HepG2 (cell line): Measurements from ENCODE around the gene RRP9. TPM values are rescaled to one million over a fixed set of nuclear protein-coding genes. Genes with fewer than 3 reads are reported as not detected.

Experiments used
- BHLHE40 ChIP-seq: IDR thresholded peaks from 2 replicates; pipeline ENCODE4 v1.6.1; 2011; ENCODE audit warnings: low read length, improper control_type of control experiment
- CTCF ChIP-seq: sonication (generic); formaldehyde crosslinking; IDR thresholded peaks from 2 replicates; pipeline ENCODE4 v1.5.0; 2020; ENCODE audit warnings: mild to moderate bottlenecking, missing genetic modification reagents, moderate library complexity
- EHMT2 ChIP-seq: fragments of 200-600 bp; sonication (generic); IDR thresholded peaks from 2 replicates; pipeline ENCODE4 v1.7.0; 2017; ENCODE audit warnings: antibody characterized with exemption, low read depth, low read length, borderline replicate concordance
- ETV5 ChIP-seq: IDR thresholded peaks from 2 replicates; pipeline ENCODE4 v1.6.1; 2018; ENCODE audit warnings: missing biosample characterization, missing genetic modification reagents, inconsistent platforms, borderline replicate concordance
- HOXA7 ChIP-seq: sonication (generic); formaldehyde crosslinking; IDR thresholded peaks from 2 replicates; pipeline ENCODE4 v1.8.1; 2022; ENCODE audit warnings: mild to moderate bottlenecking, missing genetic modification reagents, moderate library complexity
- KLF15 ChIP-seq: sonication (generic); formaldehyde crosslinking; IDR thresholded peaks from 2 replicates; pipeline ENCODE4 v1.8.1; 2023; ENCODE audit warnings: borderline replicate concordance, mild to moderate bottlenecking, inconsistent platforms, missing genetic modification reagents, mixed read lengths
- NFKB2 ChIP-seq: sonication (generic); formaldehyde crosslinking; IDR thresholded peaks from 2 replicates; pipeline ENCODE4 v1.4.0; 2020; ENCODE audit warnings: missing genetic modification reagents, borderline replicate concordance
- PCBP1 ChIP-seq: fragments of 200-400 bp; formaldehyde crosslinking; IDR thresholded peaks from 2 replicates; pipeline ENCODE4 v1.6.1; 2017; ENCODE audit warnings: mild to moderate bottlenecking, low read depth, low read length, borderline replicate concordance
- SMC3 ChIP-seq: IDR thresholded peaks from 2 replicates; pipeline ENCODE4 v1.6.1; 2011; ENCODE audit warnings: low read length, improper control_type of control experiment
- TOPORS ChIP-seq: sonication (generic); formaldehyde crosslinking; IDR thresholded peaks from 2 replicates; pipeline ENCODE4 v1.8.0; 2023; ENCODE audit warnings: mild to moderate bottlenecking, missing genetic modification reagents
- TRAFD1 ChIP-seq: sonication (generic); formaldehyde crosslinking; IDR thresholded peaks from 2 replicates; pipeline ENCODE4 v1.5.1; 2020; ENCODE audit warnings: missing genetic modification reagents, mild to moderate bottlenecking, borderline replicate concordance
- TRIM24 ChIP-seq: sonication (generic); formaldehyde crosslinking; IDR thresholded peaks from 2 replicates; pipeline ENCODE4 v1.8.0; 2022; ENCODE audit warnings: mild to moderate bottlenecking, missing genetic modification reagents
- USF2 ChIP-seq, 2 experiments: sonication (generic) in 1 of 2; formaldehyde crosslinking in 1 of 2; IDR thresholded peaks; 2 replicates each; pipeline versions ENCODE4 v1.5.1 to v1.6.1; 2011 to 2020; ENCODE audit warnings: borderline replicate concordance in 1 of 2, low read depth in 1 of 2, low read length in 1 of 2, mild to moderate bottlenecking in 1 of 2, missing genetic modification reagents in 1 of 2, moderate library complexity in 1 of 2
- ZNF281 ChIP-seq: sonication (generic); formaldehyde crosslinking; IDR thresholded peaks from 2 replicates; pipeline ENCODE4 v1.4.0; 2020; ENCODE audit warnings: missing genetic modification reagents, borderline replicate concordance
- ZNF441 ChIP-seq: sonication (generic); formaldehyde crosslinking; IDR thresholded peaks from 2 replicates; pipeline ENCODE4 v1.7.0; 2021; ENCODE audit warnings: missing genetic modification reagents, borderline replicate concordance
- ZNF577 ChIP-seq: sonication (generic); formaldehyde crosslinking; IDR thresholded peaks from 2 replicates; pipeline ENCODE4 v1.4.0; 2020; ENCODE audit warnings: mild to moderate bottlenecking, low read depth, missing genetic modification reagents, borderline replicate concordance
- polyA plus RNA-seq, 8 experiments: library from polyadenylated mRNA; depleted of rRNA in 3 of 8; stranded (reverse) in 7 of 8; unstranded in 1 of 8; fragments of >200 nt; fragmentation: Illumina TruSeq in 4 of 8; extraction: Trizol in 4 of 8; gene quantifications; 2 replicates each; pipeline versions ENCODE4 v1.2.1 to v1.2.3, GENCODE V29; 2011 to 2016; ENCODE audit warnings: low read depth in 4 of 8, missing spikeins in 1 of 8, mixed read lengths in 1 of 8; ENCODE audit not compliant: insufficient read depth in 1 of 8
- total RNA-seq, 5 experiments: library from RNA; depleted of rRNA; stranded (reverse); fragments of >200 nt; fragmentation: Illumina TruSeq; extraction: Trizol; gene quantifications; 2 replicates each; pipeline ENCODE4 v1.2.3, GENCODE V29; 2016; ENCODE audit warnings: low read depth in 1 of 5

RRP9 gene
- total and polyA plus RNA-seq, 2 of the 13 experiments (the other 11 are each of a cell fraction or from before 2014, with no cell fraction given): 14.8 to 44.0 TPM

GRCh38 chr3:51982838-51983577 is 41.3 kb upstream of the RRP9 start, which contains the start of gene ACY1 (continued):
- TF ChIP-seq USF2 (IDR thresholded peaks at IDR 0.05; ENCODE audit: low read depth, low read length) (peak; percentile 73), USF2 (CRISPR knock-in tag; IDR thresholded peaks at IDR 0.05; ENCODE audit: borderline replicate concordance) (peak; percentile 83), EHMT2 (no peak), TOPORS (CRISPR knock-in tag) (peak; percentile 88), SMC3 (no peak), ETV5 (peak; percentile 99), NFKB2 (CRISPR knock-in tag) (peak; percentile 66), ZNF281 (CRISPR knock-in tag) (peak; percentile 34; the same call in 1 of the 2 replicates), ZNF577 (no peak), TRAFD1 (CRISPR knock-in tag) (no peak), HOXA7 (CRISPR knock-in tag) (peak; percentile 36; the same call in 1 of the 2 replicates), ZNF441 (CRISPR knock-in tag) (peak; percentile 87; the same call in 1 of the 2 replicates), KLF15 (CRISPR knock-in tag) (0 out of 2 replicates have a peak, but pooled peaks have one; percentile 19), PCBP1 (no peak), TRIM24 (no peak), CTCF (CRISPR knock-in tag) (no peak), BHLHE40 (peak; percentile 39; the same call in 1 of the 2 replicates)
